ENCODE measurements around the gene CYP2W1. TPM values are rescaled to one million over a fixed set of nuclear protein-coding genes. Genes with fewer than 3 reads are reported as not detected.
"Not testable (repeated sequence)": the region's sequence is repeated elsewhere in the genome, so short reads cannot be mapped to it uniquely, and the experiment has no call there.

The CYP2W1 gene
- total RNA-seq, 2 experiments from 2014 or later: not detected

GRCh38 chr7:990352-990932 is 7.5 kb downstream of the CYP2W1 start:
- ChIA-PET CTCF (interaction anchor here (7.6 kb wide), 1 partner anchor 74 kb away, joined by 172 read pairs; no protein-coding TSS in a partner anchor), POLR2A (no interaction called here)

DNA sequence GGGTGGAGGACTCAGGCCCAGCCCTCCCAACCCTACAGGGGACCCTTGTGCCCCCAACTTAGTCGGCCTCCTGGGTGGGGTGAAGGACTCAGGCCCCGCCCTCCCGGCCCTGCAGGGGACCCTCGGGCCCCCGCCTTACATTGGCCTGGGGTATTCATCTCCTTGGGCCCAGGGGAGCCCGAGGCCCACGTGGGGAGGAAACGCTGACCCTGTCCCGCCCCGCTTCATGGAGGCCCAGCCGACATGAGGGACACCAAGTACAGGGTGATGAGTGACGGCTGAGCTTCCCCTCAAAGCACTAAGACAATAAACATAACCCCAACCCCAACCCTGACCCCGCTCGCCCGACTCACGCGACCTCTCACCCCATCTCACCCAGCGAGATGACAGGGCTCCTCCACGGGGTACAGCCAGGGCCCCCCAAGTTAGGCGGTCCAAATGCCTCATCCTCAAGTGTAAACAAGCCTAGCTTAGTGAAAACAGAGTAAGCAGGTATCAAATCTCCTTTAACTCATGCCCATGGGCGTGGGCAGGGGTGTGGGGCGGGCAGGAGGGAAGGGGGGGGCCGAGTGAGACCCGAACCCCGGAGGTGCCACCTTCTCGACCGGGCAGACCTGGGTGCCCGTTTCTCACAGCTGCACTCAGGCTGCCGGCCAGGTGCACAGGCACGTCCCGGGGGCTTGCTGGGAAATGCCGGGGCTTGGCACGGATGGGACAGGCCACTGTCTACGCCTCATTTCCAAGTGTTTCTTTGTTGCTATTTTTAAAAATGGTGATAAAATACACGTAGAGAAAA is 8.2 kb downstream of the CYP2W1 start:
- CTCF ChIA-PET: interaction anchor here (7.6 kb wide), 1 partner anchor 74 kb away, joined by 172 read pairs; no protein-coding TSS in a partner anchor
- POLR2A ChIA-PET: no interaction called here

GRCh38 chr7:991729-992656 is 9.0 kb downstream of the CYP2W1 start:
- ChIA-PET CTCF (interaction anchor here (0.8 to 7.6 kb wide), 25 partner anchors 10 to 356 kb away, joined by 3 to 172 read pairs (median 8); partner anchors contain the start of genes COX19, CYP2W1 and GPR146), POLR2A (interaction anchor here (0.8 kb wide), 1 partner anchor 17 kb away, joined by 3 read pairs; the partner anchor contains the start of gene COX19)

- CTCF ChIA-PET: interaction anchor here (0.6 to 7.6 kb wide), 49 partner anchors 11 to 355 kb away, joined by 3 to 172 read pairs (median 5); partner anchors contain the start of genes COX19, CYP2W1 and GPR146
Measured at GRCh38 chr7:992709-993607, 10.0 kb downstream of the CYP2W1 start.

DNA sequence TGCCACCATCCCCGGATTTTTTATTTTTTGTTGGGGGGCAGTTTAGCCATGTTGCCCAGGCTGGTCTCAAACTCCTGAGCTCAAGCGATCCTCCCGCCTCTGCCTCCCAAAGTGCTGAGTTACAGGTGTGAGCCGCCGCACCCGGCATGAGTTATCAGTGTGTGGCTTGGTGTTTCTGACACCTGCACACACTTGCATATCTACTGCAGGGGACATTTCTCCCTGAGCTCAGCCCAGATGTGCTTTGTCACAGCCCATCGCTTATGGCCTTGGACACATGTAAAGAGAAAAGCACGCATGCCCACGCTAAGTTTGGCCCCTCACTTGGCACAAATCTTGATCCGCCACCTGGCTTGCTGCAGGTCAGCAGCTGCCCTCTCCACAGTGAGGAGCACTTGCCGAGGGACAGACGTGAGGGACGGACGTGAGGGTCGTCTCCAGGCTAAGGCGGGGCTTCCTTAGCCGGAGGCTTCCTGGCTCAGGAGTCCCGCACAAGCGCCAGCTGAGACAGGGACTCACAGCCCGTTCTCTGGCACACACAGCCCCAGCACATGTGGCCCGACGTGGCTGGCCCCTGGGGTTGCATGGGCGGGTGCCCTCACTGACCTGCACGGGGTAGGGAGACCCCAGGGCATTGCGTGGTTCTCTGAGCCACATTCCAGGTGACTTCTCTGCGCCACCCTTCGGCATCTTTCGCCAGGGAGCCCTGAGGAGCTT is 11.8 kb downstream of the CYP2W1 start:
- ChIA-PET CTCF (interaction anchor here (0.7 to 7.6 kb wide), 8 partner anchors 10 to 181 kb away, joined by 3 to 172 read pairs (median 15); partner anchors contain the start of gene GPR146), POLR2A (no interaction called here)

More at GRCh38 chr7:992709-993607, 10.0 kb downstream of the CYP2W1 start:
- POLR2A ChIA-PET: interaction anchor here (0.5 to 0.8 kb wide), 2 partner anchors 18 to 52 kb away, joined by 3 read pairs; partner anchors contain the start of gene COX19

DNA sequence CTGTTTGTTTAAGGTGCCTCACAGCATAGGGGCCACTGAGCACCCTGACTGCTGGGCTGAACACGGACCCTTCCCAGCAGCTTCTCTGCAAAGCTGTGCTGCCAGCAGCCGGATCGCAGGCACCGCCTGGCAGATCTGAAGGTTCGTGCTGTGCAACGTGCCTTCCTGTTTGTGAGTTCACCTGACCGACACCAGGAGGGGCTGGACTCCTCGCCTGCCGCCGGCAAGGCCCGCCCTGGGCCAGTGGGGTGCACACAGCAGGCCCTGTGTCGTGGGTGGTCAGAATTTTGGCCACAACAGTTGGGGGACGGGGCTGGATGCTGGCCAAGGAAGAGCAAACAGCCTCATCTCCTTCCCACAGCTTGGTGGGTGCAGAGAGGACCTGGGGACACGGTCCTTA is 12.6 kb downstream of the CYP2W1 start:
- ChIA-PET CTCF (interaction anchor here (1.4 to 7.6 kb wide), 2 partner anchors 69 to 73 kb away, joined by 3 to 172 read pairs; no protein-coding TSS in a partner anchor), POLR2A (no interaction called here)

DNA sequence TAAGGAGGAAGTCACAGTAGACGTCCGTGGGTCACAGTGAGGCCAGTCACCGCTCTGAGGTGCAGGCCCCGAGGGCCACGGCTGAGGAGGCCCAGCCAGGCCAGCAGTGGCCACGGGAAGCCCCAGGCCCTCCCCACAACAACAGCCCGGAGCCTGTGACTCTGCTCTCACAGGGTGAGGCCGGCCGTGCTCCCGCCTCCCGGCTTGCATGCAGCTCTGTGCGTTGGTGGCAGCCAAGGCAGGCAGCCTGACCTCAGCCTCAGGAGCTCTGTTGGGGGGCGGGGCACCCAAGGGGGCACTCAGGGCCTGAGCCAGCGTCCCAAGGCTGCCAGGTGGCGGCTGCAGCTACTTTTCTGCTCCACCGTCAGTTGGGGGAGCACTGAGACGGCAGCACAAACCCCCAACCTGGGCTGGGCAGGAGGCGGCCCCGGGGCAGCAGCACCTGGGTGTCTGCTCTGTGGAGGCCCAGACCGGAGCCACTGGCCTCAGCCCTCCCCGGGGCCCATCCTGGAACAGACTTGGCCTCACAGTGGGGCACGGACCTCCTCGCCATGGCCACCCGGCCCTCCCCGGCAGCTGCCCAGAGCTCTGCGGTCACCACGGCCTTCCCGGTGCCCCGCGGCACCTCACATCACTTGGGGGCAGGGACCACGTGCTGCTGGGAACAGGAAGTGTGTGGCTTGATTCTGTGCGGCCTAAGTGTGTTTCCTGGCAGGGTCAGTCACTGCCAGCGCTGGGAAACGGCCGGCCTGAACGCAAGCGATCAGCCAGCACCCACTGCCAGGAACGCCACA is 13.3 kb downstream of the CYP2W1 start:
- ChIA-PET POLR2A (no interaction called here), CTCF (interaction anchor here (7.6 kb wide), 1 partner anchor 69 kb away, joined by 172 read pairs; no protein-coding TSS in a partner anchor)

GRCh38 chr7:997404-998395 is 14.7 kb downstream of the CYP2W1 start:
- ChIA-PET CTCF (interaction anchor here (1.8 to 7.6 kb wide), 2 partner anchors 67 to 68 kb away, joined by 12 to 172 read pairs; no protein-coding TSS in a partner anchor), POLR2A (no interaction called here)

- ChIA-PET CTCF (interaction anchor here (1.8 kb wide), 1 partner anchor 67 kb away, joined by 12 read pairs; no protein-coding TSS in a partner anchor), POLR2A (no interaction called here)
Measured at GRCh38 chr7:999149-999879, 16.3 kb downstream of the CYP2W1 start.

GRCh38 chr7:999941-1000935 is 17.3 kb downstream of the CYP2W1 start:
- ChIA-PET POLR2A (no interaction called here), CTCF (interaction anchor here (0.9 to 1.8 kb wide), 2 partner anchors 65 to 66 kb away, joined by 4 to 12 read pairs; no protein-coding TSS in a partner anchor)

- POLR2A ChIA-PET: not testable (repeated sequence)
- CTCF ChIA-PET: interaction anchor here (0.9 kb wide), 1 partner anchor 64 kb away, joined by 4 read pairs; no protein-coding TSS in a partner anchor
Measured at GRCh38 chr7:1001069-1001770, 18.2 kb downstream of the CYP2W1 start.

- CTCF ChIA-PET, POLR2A ChIA-PET: not testable (repeated sequence)
Measured at GRCh38 chr7:1002026-1002425, 19.0 kb downstream of the CYP2W1 start.

GRCh38 chr7:1002445-1002844 is 19.5 kb downstream of the CYP2W1 start:
- CTCF ChIA-PET, POLR2A ChIA-PET: not testable (repeated sequence)

All from activated CD8-positive, alpha-beta memory T cell treated with anti-CD3 and anti-CD28 coated beads for 36 hours (primary cell).